ENCODE results near the gene USP48. TPM values are rescaled to one million over a fixed set of nuclear protein-coding genes. Genes with fewer than 3 reads are reported as not detected.

The USP48 gene
- total RNA-seq, 1 donor from 2014 or later = 55.3 TPM

DNA sequence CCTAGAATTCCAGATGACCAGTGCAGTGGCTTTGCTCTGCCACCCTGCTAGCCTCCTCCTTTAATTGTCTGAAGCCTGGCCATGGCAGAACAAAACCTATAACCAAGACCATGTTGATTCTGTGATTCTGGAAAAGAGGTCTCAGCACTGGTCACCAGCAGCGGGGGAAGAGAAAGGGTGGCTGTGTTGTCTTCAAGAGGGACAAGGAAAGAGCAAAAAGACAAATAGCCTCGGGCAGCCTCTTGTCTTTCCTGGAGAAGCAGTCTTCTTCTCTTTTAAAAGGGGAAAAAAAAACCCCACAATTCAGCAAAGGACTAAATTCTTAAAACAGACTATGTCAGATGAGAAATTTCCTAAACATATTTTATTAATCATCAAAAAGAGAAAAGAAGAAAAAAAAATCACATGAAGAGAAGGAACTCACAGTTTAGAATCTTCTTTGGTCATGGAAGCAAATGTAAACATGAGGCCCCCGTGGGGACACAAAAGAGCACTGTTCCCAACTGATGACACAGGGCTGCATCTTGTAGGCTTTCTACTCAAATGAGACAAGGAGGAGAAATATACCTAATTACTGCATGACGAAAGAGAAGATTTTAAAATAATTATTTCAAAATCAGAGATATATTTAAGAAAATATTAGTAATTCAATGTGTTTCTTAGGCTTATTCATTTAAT is 77.5 kb downstream of the USP48 start:
- no peaks in the 10 kb centered on the region for H3K9me3 ChIP-seq (ENCODE audit: control insufficient read depth in 3 of 3, low read length in 3 of 3)
- peaks cover 0 to 2% (median 0%) of the 10 kb centered on the region in 3 donors for H3K4me1 ChIP-seq (ENCODE audit: control insufficient read depth in 3 of 3, insufficient read depth in 3 of 3, low read length in 3 of 3)
- H3K4me3 ChIP-seq (ENCODE audit: low read length in 3 of 3) = no peak overlapping the region
- H3K9ac ChIP-seq (ENCODE audit: low read depth in 1 of 3, low read length in 3 of 3) = no peak overlapping the region
- no peaks in the 10 kb centered on the region for H3K27me3 ChIP-seq (ENCODE audit: control insufficient read depth in 3 of 3, insufficient read depth in 3 of 3, low read length in 3 of 3)
- H3K36me3 ChIP-seq (ENCODE audit: control insufficient read depth in 3 of 3, insufficient read depth in 3 of 3, low read length in 3 of 3) = peaks cover 11 to 42% (median 38%) of the 10 kb centered on the region in 3 donors
- H3K27ac ChIP-seq (ENCODE audit: low read depth, low read length) = no peak overlapping the region

DNA sequence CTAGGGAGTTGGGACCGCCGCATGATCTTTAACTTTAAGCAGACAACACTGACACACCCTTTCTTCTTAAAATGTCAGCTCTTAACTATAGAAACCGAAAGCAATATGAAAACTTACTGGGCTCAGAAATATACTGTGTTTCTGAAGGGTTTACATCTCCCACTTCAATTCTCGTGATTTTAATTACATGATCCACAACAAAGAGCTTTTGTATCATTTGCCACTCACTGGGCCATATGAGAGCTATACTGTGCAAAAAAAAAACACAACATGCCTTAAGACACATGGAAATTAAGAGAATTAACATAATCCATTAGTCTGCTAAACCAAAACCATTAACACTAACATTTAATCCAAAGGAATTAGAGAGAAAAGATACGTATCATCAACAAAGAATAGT is 78.8 kb downstream of the USP48 start:
- Histone ChIP-seq H3K36me3 (ENCODE audit: control insufficient read depth in 3 of 3, insufficient read depth in 3 of 3, low read length in 3 of 3) (peaks cover 13 to 46% (median 43%) of the 10 kb centered on the region in 3 donors), H3K4me3 (ENCODE audit: low read length in 3 of 3) (no peak overlapping the region), H3K4me1 (ENCODE audit: control insufficient read depth in 3 of 3, insufficient read depth in 3 of 3, low read length in 3 of 3) (peaks cover 0 to 2% (median 0%) of the 10 kb centered on the region in 3 donors), H3K27me3 (ENCODE audit: control insufficient read depth in 3 of 3, insufficient read depth in 3 of 3, low read length in 3 of 3) (no peaks in the 10 kb centered on the region), H3K9ac (ENCODE audit: low read depth in 1 of 3, low read length in 3 of 3) (no peak overlapping the region), H3K9me3 (ENCODE audit: control insufficient read depth in 3 of 3, low read length in 3 of 3) (no peaks in the 10 kb centered on the region), H3K27ac (ENCODE audit: low read depth, low read length) (no peak overlapping the region)

DNA sequence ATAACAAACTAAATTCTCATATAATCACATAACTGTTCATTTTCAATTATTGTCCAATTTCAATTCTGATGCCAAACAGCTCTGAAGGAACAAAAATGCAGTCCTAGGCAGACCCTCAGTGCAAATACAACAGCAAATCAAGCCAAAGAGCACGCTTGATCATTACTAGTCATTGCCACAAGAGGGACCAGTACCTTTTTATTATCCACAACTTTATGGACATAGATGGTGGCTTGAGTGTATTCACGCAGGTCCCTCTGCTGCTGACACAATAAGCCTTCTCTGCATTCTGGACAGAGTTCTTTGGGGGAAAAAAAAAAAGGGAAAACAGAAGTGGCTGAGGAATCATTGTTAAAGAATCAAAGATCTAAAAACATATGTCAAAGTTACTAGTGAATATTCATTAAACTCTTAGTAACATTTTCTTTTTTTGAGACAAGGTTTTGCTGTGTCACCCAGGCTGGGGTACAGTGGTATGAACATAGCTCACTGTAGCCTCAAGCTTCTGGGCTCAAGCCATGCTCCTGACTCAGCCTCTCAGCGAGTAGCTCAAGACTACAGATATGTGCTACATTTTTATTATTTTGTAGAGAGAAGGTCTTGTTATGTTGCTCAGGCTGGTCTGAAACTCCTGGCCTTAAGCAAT is 79.5 kb downstream of the USP48 start:
- Histone ChIP-seq H3K4me1 (ENCODE audit: control insufficient read depth in 3 of 3, insufficient read depth in 3 of 3, low read length in 3 of 3) (peaks cover 0 to 2% (median 0%) of the 10 kb centered on the region in 3 donors), H3K36me3 (ENCODE audit: control insufficient read depth in 3 of 3, insufficient read depth in 3 of 3, low read length in 3 of 3) (peaks cover 13 to 49% (median 47%) of the 10 kb centered on the region in 3 donors), H3K4me3 (ENCODE audit: low read length in 3 of 3) (no peak overlapping the region), H3K27me3 (ENCODE audit: control insufficient read depth in 3 of 3, insufficient read depth in 3 of 3, low read length in 3 of 3) (no peaks in the 10 kb centered on the region), H3K27ac (ENCODE audit: low read depth, low read length) (no peak overlapping the region), H3K9ac (ENCODE audit: low read depth in 1 of 3, low read length in 3 of 3) (no peak overlapping the region), H3K9me3 (ENCODE audit: control insufficient read depth in 3 of 3, low read length in 3 of 3) (no peaks in the 10 kb centered on the region)

DNA sequence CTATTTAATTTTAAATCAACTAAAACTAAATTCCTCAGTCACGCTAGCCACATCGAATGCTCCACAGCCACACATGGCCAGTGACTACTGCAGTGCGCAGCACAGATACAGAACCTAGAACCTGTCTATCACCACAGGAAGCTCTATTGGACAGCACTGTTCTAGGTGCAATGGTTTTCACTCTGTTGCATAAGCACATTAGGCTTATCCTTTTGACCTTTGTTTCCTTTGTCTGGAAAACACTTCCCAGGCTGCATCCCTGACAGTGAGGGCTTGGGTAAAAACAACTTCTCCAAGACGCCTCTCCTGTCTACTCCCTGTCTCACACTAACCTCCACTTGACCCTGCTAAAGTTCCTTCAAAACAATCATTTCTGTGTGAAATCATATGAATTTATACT is 80.2 kb downstream of the USP48 start:
- H3K4me1 ChIP-seq (ENCODE audit: control insufficient read depth in 3 of 3, insufficient read depth in 3 of 3, low read length in 3 of 3) = peaks cover 0 to 2% (median 0%) of the 10 kb centered on the region in 3 donors
- H3K36me3 ChIP-seq (ENCODE audit: control insufficient read depth in 3 of 3, insufficient read depth in 3 of 3, low read length in 3 of 3) = peaks cover 12 to 49% (median 42%) of the 10 kb centered on the region in 3 donors
- no peaks in the 10 kb centered on the region for H3K27me3 ChIP-seq (ENCODE audit: control insufficient read depth in 3 of 3, insufficient read depth in 3 of 3, low read length in 3 of 3)
- no peak overlapping the region for H3K4me3 ChIP-seq (ENCODE audit: low read length in 3 of 3)
- no peaks in the 10 kb centered on the region for H3K9me3 ChIP-seq (ENCODE audit: control insufficient read depth in 3 of 3, low read length in 3 of 3)
- H3K27ac ChIP-seq (ENCODE audit: low read depth, low read length) = no peak overlapping the region
- H3K9ac ChIP-seq (ENCODE audit: low read depth in 1 of 3, low read length in 3 of 3) = no peak overlapping the region

DNA sequence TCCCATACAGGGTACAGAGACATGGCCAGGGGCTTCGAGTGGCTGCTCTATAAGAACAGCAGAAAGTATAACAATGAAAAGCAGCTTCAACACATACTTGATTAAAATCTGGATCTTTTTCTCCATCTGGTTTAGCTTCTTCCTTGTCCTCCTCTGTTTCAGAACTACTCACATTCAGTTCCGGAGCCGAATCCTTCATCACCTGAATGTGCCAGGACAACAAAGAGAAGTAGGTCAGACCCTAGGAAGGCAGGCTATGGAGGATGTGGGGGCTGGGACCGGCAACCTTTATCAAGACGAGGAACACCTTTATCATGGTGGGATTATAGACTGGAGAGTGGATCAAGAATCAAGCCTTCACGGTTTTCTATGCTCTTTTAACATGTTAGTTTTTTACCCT is 81.5 kb downstream of the USP48 start:
- Histone ChIP-seq H3K4me1 (ENCODE audit: control insufficient read depth in 3 of 3, insufficient read depth in 3 of 3, low read length in 3 of 3) (peaks cover 0 to under 1% (median 0%) of the 10 kb centered on the region in 3 donors), H3K27ac (ENCODE audit: low read depth, low read length) (no peak overlapping the region), H3K4me3 (ENCODE audit: low read length in 3 of 3) (no peak overlapping the region), H3K27me3 (ENCODE audit: control insufficient read depth in 3 of 3, insufficient read depth in 3 of 3, low read length in 3 of 3) (no peaks in the 10 kb centered on the region), H3K36me3 (ENCODE audit: control insufficient read depth in 3 of 3, insufficient read depth in 3 of 3, low read length in 3 of 3) (peaks cover 11 to 49% (median 36%) of the 10 kb centered on the region in 3 donors), H3K9me3 (ENCODE audit: control insufficient read depth in 3 of 3, low read length in 3 of 3) (no peaks in the 10 kb centered on the region), H3K9ac (ENCODE audit: low read depth in 1 of 3, low read length in 3 of 3) (no peak overlapping the region)

DNA sequence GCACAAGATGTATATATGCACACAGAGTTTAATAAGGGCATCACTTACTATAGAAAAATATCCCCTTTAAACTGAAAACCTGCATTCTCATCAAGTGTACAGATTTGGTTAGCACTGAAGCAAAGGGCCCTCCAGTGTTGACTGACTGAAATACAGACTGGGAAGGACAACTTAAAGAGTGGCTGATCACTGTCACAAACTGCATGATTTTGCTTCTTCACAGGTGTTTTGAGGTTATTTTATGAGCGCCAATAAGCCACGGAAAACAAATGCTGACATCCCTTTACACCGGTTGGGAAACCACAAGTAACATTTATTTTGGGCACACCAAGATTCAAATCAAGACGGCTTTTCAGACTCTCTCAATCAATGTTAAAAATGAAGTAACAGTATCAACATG is 82.9 kb downstream of the USP48 start:
- no peaks in the 10 kb centered on the region for H3K27me3 ChIP-seq (ENCODE audit: control insufficient read depth in 3 of 3, insufficient read depth in 3 of 3, low read length in 3 of 3)
- H3K36me3 ChIP-seq (ENCODE audit: control insufficient read depth in 3 of 3, insufficient read depth in 3 of 3, low read length in 3 of 3) = peaks cover 9 to 49% (median 34%) of the 10 kb centered on the region in 3 donors
- H3K4me1 ChIP-seq (ENCODE audit: control insufficient read depth in 3 of 3, insufficient read depth in 3 of 3, low read length in 3 of 3) = no peaks in the 10 kb centered on the region
- H3K9me3 ChIP-seq (ENCODE audit: control insufficient read depth in 3 of 3, low read length in 3 of 3) = no peaks in the 10 kb centered on the region
- no peak overlapping the region for H3K4me3 ChIP-seq (ENCODE audit: low read length in 3 of 3)
- H3K9ac ChIP-seq (ENCODE audit: low read depth in 1 of 3, low read length in 3 of 3) = no peak overlapping the region
- no peak overlapping the region for H3K27ac ChIP-seq (ENCODE audit: low read depth, low read length)

DNA sequence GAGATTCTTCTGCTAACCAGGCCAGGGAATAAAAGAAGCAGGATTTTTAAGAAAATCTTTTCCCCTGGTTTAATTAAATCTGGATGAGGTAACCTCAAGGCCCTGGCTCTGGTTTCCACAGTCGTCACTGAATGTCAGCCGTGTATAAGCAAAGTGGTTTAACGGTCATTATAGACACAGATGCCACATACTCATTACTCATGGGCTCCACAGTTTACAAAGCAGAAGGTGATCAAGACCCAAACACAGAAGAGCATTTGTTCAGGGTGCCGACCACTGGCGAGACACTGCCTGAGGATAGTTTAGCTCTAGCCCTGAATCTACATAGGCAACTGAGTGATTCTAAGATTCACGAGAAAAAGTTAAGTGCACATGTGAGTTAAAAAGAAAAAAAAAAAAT is 86.0 kb downstream of the USP48 start:
- H3K9me3 ChIP-seq (ENCODE audit: control insufficient read depth in 3 of 3, low read length in 3 of 3) = no peaks in the 10 kb centered on the region
- H3K9ac ChIP-seq (ENCODE audit: low read depth in 1 of 3, low read length in 3 of 3) = no peak overlapping the region
- no peaks in the 10 kb centered on the region for H3K4me1 ChIP-seq (ENCODE audit: control insufficient read depth in 3 of 3, insufficient read depth in 3 of 3, low read length in 3 of 3)
- H3K27ac ChIP-seq (ENCODE audit: low read depth, low read length) = no peak overlapping the region
- no peak overlapping the region for H3K4me3 ChIP-seq (ENCODE audit: low read length in 3 of 3)
- H3K36me3 ChIP-seq (ENCODE audit: control insufficient read depth in 3 of 3, insufficient read depth in 3 of 3, low read length in 3 of 3) = peaks cover 20 to 52% (median 42%) of the 10 kb centered on the region in 3 donors
- H3K27me3 ChIP-seq (ENCODE audit: control insufficient read depth in 3 of 3, insufficient read depth in 3 of 3, low read length in 3 of 3) = no peaks in the 10 kb centered on the region

DNA sequence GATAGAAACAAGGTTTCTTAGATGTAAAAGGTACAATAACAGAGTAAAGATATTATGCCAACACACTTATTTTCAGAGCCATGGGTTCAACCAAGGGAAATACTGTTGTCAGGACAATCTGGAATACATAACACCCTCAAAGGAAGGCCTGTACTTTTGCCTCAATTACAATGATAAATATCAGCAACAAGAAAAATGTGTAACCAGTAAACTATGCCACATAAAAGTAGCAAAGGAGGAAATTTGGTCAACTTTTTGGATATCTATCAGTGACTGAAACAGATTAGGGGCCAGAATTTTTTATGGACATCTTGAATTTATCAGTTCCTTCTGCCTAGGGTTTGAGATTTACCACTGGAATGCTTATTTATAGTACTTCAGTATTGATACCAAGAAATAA is 89.2 kb downstream of the USP48 start:
- peaks cover 18 to 53% (median 36%) of the 10 kb centered on the region in 3 donors for H3K36me3 ChIP-seq (ENCODE audit: control insufficient read depth in 3 of 3, insufficient read depth in 3 of 3, low read length in 3 of 3)
- no peak overlapping the region for H3K9ac ChIP-seq (ENCODE audit: low read depth in 1 of 3, low read length in 3 of 3)
- H3K4me3 ChIP-seq (ENCODE audit: low read length in 3 of 3) = no peak overlapping the region
- H3K27ac ChIP-seq (ENCODE audit: low read depth, low read length) = no peak overlapping the region
- no peaks in the 10 kb centered on the region for H3K4me1 ChIP-seq (ENCODE audit: control insufficient read depth in 3 of 3, insufficient read depth in 3 of 3, low read length in 3 of 3)
- H3K9me3 ChIP-seq (ENCODE audit: control insufficient read depth in 3 of 3, low read length in 3 of 3) = no peaks in the 10 kb centered on the region
- H3K27me3 ChIP-seq (ENCODE audit: control insufficient read depth in 3 of 3, insufficient read depth in 3 of 3, low read length in 3 of 3) = no peaks in the 10 kb centered on the region

DNA sequence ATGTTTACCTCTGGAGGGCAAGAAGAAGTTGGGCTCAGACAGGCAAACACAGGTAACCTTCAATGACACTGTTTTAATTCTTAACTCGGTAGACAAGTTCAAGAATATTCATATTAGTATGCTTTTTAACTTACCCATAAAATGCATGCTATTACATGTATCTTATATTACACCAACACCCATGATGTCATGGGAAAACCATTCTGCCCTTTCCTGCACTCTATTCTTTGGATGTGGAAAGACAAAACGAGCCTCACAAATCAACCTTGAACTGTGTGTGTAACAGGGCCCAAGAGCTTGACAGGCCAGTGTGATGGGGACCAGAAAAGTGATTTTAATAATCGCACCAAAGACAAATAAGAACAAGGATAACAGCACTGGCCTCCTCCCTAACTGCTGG is 91.2 kb downstream of the USP48 start:
- Histone ChIP-seq H3K9ac (ENCODE audit: low read depth in 1 of 3, low read length in 3 of 3) (no peak overlapping the region), H3K4me1 (ENCODE audit: control insufficient read depth in 3 of 3, insufficient read depth in 3 of 3, low read length in 3 of 3) (no peaks in the 10 kb centered on the region), H3K27ac (ENCODE audit: low read depth, low read length) (no peak overlapping the region), H3K36me3 (ENCODE audit: control insufficient read depth in 3 of 3, insufficient read depth in 3 of 3, low read length in 3 of 3) (peaks cover 23 to 62% (median 45%) of the 10 kb centered on the region in 3 donors), H3K9me3 (ENCODE audit: control insufficient read depth in 3 of 3, low read length in 3 of 3) (no peaks in the 10 kb centered on the region), H3K4me3 (ENCODE audit: low read length in 3 of 3) (no peak overlapping the region), H3K27me3 (ENCODE audit: control insufficient read depth in 3 of 3, insufficient read depth in 3 of 3, low read length in 3 of 3) (no peaks in the 10 kb centered on the region)

DNA sequence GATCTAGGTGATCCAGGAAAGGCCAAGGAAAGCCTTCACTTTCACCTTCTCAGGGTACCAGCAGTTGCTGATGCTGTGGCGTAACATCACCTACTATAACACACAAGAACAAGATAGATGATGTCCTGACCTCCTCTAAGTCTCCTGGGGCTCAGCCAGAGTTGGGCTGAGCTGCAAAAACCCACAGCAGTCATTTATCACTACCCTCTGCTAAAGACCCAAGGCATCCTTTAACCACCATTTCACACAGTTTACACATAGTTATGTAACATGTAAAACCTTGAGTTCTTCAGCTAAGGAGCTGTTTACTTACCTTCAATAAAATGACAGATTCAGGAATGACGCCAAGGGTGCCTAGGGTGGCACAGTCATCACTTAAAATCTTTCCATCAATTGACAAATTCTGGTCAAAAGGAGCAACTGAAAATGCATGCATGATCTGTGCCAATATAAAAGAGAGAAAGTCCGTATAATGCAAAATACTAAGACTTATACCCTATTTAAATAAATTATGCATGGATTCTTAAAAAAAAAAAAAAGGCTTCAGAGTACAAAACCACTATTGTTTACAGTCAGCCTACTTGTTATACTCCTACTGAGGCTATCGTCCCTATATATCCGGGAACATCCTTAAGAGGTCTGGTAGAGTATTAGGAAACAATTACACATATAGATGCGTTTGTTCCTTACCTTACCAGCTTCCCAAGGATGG is 93.1 kb downstream of the USP48 start:
- Histone ChIP-seq H3K36me3 (ENCODE audit: control insufficient read depth in 3 of 3, insufficient read depth in 3 of 3, low read length in 3 of 3) (peaks cover 26 to 68% (median 55%) of the 10 kb centered on the region in 3 donors), H3K4me3 (ENCODE audit: low read length in 3 of 3) (no peak overlapping the region), H3K4me1 (ENCODE audit: control insufficient read depth in 3 of 3, insufficient read depth in 3 of 3, low read length in 3 of 3) (no peaks in the 10 kb centered on the region)

More for the DNA sequence above, 93.1 kb downstream of the USP48 start:
- H3K27ac ChIP-seq (ENCODE audit: low read depth, low read length) = no peak overlapping the region
- H3K9ac ChIP-seq (ENCODE audit: low read depth in 1 of 3, low read length in 3 of 3) = no peak overlapping the region
- no peaks in the 10 kb centered on the region for H3K27me3 ChIP-seq (ENCODE audit: control insufficient read depth in 3 of 3, insufficient read depth in 3 of 3, low read length in 3 of 3)
- no peaks in the 10 kb centered on the region for H3K9me3 ChIP-seq (ENCODE audit: control insufficient read depth in 3 of 3, low read length in 3 of 3)

All from skeletal muscle tissue (tissue), 4 donors.